Neural cell (in vitro differentiated cells): Measurements from ENCODE around the gene NKX2-3. TPM values are rescaled to one million over a fixed set of nuclear protein-coding genes. Genes with fewer than 3 reads are reported as not detected.

Experiments used
- H2AFZ ChIP-seq: fragments of 200-600, 300-800 bp; sonication (generic), shearing (Covaris generic); 2 replicates; pipeline ENCODE4 v1.6.0; 2014; ENCODE audit warnings: low read depth, mild to moderate bottlenecking, antibody characterized with exemption, low read length, moderate library complexity
- H3F3A ChIP-seq: fragments of 200-600 bp; shearing (Covaris generic); 2 replicates; pipeline ENCODE4 v1.6.1; 2016; ENCODE audit warnings: mild to moderate bottlenecking, moderate library complexity, mixed read lengths, antibody characterized with exemption, low read length; ENCODE audit not compliant: insufficient read depth, poor library complexity, severe bottlenecking
- H3K27ac ChIP-seq: fragments of 200-600, 300-800 bp; sonication (generic), shearing (Covaris generic); 2 replicates; pipeline ENCODE4 v1.5.1; 2014; ENCODE audit warnings: mild to moderate bottlenecking, low read length, moderate library complexity
- H3K27me3 ChIP-seq: fragments of 300-800, 200-600 bp; sonication (generic), shearing (Covaris generic); 2 replicates; pipeline ENCODE4 v1.6.0; 2014; ENCODE audit warnings: mild to moderate bottlenecking, low read depth, low read length, moderate library complexity; ENCODE audit not compliant: insufficient read depth
- H3K36me3 ChIP-seq: fragments of 300-800, 200-600 bp; sonication (generic), shearing (Covaris generic); 2 replicates; pipeline ENCODE4 v1.5.1; 2014; ENCODE audit warnings: mild to moderate bottlenecking, antibody characterized with exemption, low read length, moderate library complexity; ENCODE audit not compliant: insufficient read depth
- H3K4me2 ChIP-seq: fragments of 300-800, 200-600 bp; sonication (generic), shearing (Covaris generic); 2 replicates; pipeline ENCODE4 v1.6.0; 2014; ENCODE audit warnings: mild to moderate bottlenecking, low read length
- H3K4me3 ChIP-seq: fragments of 300-800, 200-600 bp; sonication (generic), shearing (Covaris generic); 2 replicates; pipeline ENCODE4 v1.5.1; 2014; ENCODE audit warnings: mild to moderate bottlenecking, low read length, moderate library complexity
- H3K79me2 ChIP-seq: fragments of 200-600 bp; shearing (Covaris generic); replicated peaks from 2 replicates; pipeline ENCODE4 v1.6.0; 2014; ENCODE audit warnings: mild to moderate bottlenecking, low read length, moderate library complexity; ENCODE audit not compliant: insufficient read depth
- H3K9ac ChIP-seq: fragments of 300-800, 200-600 bp; sonication (generic), shearing (Covaris generic); 2 replicates; pipeline ENCODE4 v1.6.1; 2016; ENCODE audit warnings: mild to moderate bottlenecking, low read length, mixed read lengths
- H3K9me2 ChIP-seq: fragments of 200-600 bp; shearing (Covaris generic); 2 replicates; pipeline ENCODE4 v1.6.1; 2016; ENCODE audit warnings: mild to moderate bottlenecking, low read length, mixed read lengths; ENCODE audit not compliant: insufficient read depth
- H3K9me3 ChIP-seq: fragments of 200-600, 300-800 bp; sonication (generic), shearing (Covaris generic); 2 replicates; pipeline ENCODE4 v1.6.1; 2016; ENCODE audit warnings: mild to moderate bottlenecking, mixed run types, low read length, moderate library complexity, mixed read lengths
- H4K20me1 ChIP-seq: fragments of 200-600 bp; shearing (Covaris generic); 2 replicates; pipeline ENCODE4 v1.6.1; 2016; ENCODE audit warnings: mild to moderate bottlenecking, mixed run types; ENCODE audit not compliant: insufficient read depth
- EZH2 ChIP-seq: fragments of 200-600, 300-800 bp; shearing (Covaris generic), sonication (generic); IDR thresholded peaks from 2 replicates; pipeline ENCODE4 v1.6.1; 2014; ENCODE audit warnings: antibody characterized with exemption, low read length, borderline replicate concordance, mild to moderate bottlenecking; ENCODE audit not compliant: insufficient read depth, poor library complexity, severe bottlenecking
- MXI1 ChIP-seq: fragments of 450-650 bp; conservative IDR thresholded peaks from 2 replicates; pipeline ENCODE4 v1.6.1; 2014; ENCODE audit warnings: antibody characterized with exemption, mild to moderate bottlenecking; ENCODE audit not compliant: poor library complexity, severe bottlenecking
- POLR2AphosphoS5 ChIP-seq: IDR thresholded peaks from 2 replicates; pipeline ENCODE4 v1.6.1; 2012
- RAD21 ChIP-seq: fragments of 450-650 bp; conservative IDR thresholded peaks from 2 replicates; pipeline ENCODE4 v1.6.1; 2014; ENCODE audit warnings: antibody characterized with exemption, mild to moderate bottlenecking, moderate library complexity
- SMC3 ChIP-seq: fragments of 450-650 bp; conservative IDR thresholded peaks from 2 replicates; pipeline ENCODE4 v1.6.1; 2014; ENCODE audit warnings: antibody characterized with exemption, mild to moderate bottlenecking, moderate library complexity; ENCODE audit not compliant: poor library complexity
- polyA plus RNA-seq: library from polyadenylated mRNA; depleted of rRNA; stranded (reverse); fragments of >200 nt; gene quantifications from 2 replicates; pipeline ENCODE4 v1.2.3, GENCODE V29; 2014
- TF ChIP-seq, protein P1 (sequence below): IDR thresholded peaks from 2 replicates; pipeline ENCODE4 v1.6.1; 2012; ENCODE audit warnings: borderline replicate concordance

The NKX2-3 gene
- polyA plus RNA-seq, 1 donor from 2014 or later: not detected

DNA sequence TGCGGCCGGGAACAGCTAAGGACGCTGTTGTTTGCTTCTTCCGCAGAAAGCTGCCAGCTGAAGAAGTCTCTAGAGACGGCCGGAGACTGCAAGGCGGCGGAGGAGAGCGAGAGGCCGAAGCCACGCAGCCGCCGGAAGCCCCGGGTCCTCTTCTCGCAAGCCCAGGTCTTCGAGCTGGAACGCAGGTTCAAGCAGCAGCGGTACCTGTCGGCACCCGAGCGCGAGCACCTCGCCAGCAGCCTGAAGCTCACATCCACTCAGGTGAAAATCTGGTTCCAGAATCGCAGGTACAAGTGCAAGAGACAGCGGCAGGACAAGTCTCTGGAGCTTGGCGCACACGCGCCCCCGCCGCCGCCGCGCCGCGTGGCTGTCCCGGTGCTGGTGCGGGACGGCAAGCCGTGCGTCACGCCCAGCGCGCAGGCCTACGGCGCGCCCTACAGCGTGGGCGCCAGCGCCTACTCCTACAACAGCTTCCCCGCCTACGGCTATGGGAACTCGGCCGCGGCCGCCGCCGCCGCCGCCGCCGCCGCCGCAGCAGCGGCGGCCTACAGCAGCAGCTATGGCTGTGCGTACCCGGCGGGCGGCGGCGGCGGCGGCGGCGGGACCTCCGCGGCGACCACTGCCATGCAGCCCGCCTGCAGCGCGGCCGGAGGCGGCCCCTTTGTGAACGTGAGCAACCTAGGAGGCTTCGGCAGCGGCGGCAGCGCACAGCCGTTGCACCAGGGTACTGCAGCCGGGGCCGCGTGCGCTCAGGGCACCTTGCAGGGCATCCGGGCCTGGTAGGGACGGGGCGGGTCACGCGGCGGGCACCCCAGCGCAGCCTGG, 2.4 kb downstream of the NKX2-3 start:
- no peak overlapping the region for H2AFZ ChIP-seq

DNA sequence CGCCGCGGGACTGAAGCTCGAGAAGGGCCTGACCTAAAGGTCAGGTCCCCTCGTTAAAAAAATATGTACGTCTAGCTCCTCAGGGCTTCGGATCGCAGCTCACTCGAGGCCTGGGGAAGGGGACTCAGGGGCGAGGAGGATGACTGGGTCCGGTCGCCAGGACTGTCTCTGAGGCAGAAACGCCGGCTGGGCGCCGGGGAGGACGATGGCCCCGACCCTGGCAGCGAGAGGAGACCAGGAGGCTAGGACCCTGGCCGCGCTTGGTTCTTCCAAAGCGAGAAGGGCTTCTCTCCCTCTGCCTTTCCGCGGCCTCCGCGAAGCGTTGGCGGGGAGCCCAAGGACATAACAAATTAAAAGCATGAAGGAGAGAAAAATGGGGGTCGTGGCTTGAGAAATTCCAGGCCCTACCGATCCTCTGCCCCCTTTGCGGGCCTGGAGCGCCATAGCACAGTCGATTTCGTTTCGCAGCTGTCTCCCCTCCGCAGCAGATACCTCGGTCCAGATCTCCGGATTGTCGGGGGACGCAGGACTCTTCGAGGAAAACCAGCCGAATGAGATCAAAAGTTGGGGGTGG, 3.1 kb downstream of the NKX2-3 start:
- H3K4me3 ChIP-seq: peak overlapping the region; percentile 56
- peak; percentile 42 for TF ChIP-seq EZH2
- TF ChIP-seq MXI1: no peak
- TF ChIP-seq RAD21: no peak
- H3K9me2 ChIP-seq: no peaks in the 10 kb centered on the region
- no peak overlapping the region for H3K27ac ChIP-seq
- no peak overlapping the region for H2AFZ ChIP-seq
- H3K9me3 ChIP-seq: no peaks in the 10 kb centered on the region
- H3K4me2 ChIP-seq: no peak overlapping the region
- H3K36me3 ChIP-seq: no peaks in the 10 kb centered on the region
- H3K27me3 ChIP-seq: peaks cover 98% of the 10 kb centered on the region
- no peak overlapping the region for H3K9ac ChIP-seq
- H3K79me2 ChIP-seq: no peaks in the 10 kb centered on the region
- H3F3A ChIP-seq: no peaks in the 10 kb centered on the region
- H4K20me1 ChIP-seq: no peaks in the 10 kb centered on the region

More for the DNA sequence above, 2.4 kb downstream of the NKX2-3 start:
- TF ChIP-seq, protein P1, sequence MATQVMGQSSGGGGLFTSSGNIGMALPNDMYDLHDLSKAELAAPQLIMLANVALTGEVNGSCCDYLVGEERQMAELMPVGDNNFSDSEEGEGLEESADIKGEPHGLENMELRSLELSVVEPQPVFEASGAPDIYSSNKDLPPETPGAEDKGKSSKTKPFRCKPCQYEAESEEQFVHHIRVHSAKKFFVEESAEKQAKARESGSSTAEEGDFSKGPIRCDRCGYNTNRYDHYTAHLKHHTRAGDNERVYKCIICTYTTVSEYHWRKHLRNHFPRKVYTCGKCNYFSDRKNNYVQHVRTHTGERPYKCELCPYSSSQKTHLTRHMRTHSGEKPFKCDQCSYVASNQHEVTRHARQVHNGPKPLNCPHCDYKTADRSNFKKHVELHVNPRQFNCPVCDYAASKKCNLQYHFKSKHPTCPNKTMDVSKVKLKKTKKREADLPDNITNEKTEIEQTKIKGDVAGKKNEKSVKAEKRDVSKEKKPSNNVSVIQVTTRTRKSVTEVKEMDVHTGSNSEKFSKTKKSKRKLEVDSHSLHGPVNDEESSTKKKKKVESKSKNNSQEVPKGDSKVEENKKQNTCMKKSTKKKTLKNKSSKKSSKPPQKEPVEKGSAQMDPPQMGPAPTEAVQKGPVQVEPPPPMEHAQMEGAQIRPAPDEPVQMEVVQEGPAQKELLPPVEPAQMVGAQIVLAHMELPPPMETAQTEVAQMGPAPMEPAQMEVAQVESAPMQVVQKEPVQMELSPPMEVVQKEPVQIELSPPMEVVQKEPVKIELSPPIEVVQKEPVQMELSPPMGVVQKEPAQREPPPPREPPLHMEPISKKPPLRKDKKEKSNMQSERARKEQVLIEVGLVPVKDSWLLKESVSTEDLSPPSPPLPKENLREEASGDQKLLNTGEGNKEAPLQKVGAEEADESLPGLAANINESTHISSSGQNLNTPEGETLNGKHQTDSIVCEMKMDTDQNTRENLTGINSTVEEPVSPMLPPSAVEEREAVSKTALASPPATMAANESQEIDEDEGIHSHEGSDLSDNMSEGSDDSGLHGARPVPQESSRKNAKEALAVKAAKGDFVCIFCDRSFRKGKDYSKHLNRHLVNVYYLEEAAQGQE: no peak
- TF ChIP-seq SMC3 (no peak), EZH2 (peak; percentile 4), MXI1 (peak; percentile 24), POLR2AphosphoS5 (peak; percentile 21), RAD21 (no peak)
- no peaks in the 10 kb centered on the region for H3K79me2 ChIP-seq
- H3K4me2 ChIP-seq: no peak overlapping the region
- H3F3A ChIP-seq: no peaks in the 10 kb centered on the region
- H3K9me3 ChIP-seq: no peaks in the 10 kb centered on the region
- H3K4me3 ChIP-seq: peak overlapping the region; percentile 60
- H3K9me2 ChIP-seq: no peaks in the 10 kb centered on the region
- H3K27ac ChIP-seq: no peak overlapping the region
- H4K20me1 ChIP-seq: no peaks in the 10 kb centered on the region
- H3K9ac ChIP-seq: peak overlapping the region; percentile 12
- peaks cover 98% of the 10 kb centered on the region for H3K27me3 ChIP-seq
- no peaks in the 10 kb centered on the region for H3K36me3 ChIP-seq

DNA sequence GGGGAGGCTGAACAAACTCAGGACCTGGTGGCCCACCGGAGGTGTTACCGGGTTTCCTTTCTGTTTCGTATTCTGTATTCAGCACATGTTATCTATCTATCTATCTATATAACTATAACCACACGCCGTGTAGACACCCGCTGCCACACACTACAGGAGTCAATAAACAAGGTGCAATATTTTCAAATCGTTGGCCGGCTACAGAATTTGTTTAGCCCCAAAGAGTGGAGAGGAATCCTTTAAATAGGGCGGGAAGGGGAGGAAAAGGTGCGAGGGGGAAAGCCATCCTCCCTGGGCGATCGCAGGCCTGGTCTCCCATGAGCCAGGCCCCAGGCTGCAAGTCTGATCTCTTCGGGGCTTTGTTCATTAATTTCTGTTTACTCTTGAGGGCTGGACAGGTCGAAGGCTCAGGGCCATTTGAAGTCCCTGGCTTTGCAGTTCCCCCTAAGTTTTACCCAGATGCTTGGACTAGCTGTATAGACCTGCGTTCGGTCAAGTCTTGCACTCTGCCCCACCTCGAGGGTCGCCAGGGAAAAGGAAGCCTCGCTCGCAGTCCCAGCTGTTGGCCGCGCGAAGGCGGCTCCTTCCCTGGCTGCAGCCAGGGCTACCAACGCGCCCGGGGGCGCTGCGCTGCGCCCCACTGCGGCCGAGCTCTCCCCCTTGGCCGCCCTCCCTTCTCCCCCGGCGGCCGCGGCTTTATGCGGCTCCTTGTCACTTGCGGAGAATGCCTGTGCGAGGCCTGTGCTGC, 3.8 kb downstream of the NKX2-3 start:
- H2AFZ ChIP-seq: no peak overlapping the region
- TF ChIP-seq SMC3 (no peak), EZH2 (peak; percentile 74)
- no peaks in the 10 kb centered on the region for H3K9me3 ChIP-seq
- no peaks in the 10 kb centered on the region for H3K9me2 ChIP-seq
- no peaks in the 10 kb centered on the region for H3K79me2 ChIP-seq
- peaks cover 98% of the 10 kb centered on the region for H3K27me3 ChIP-seq
- H3K4me2 ChIP-seq: no peak overlapping the region
- no peaks in the 10 kb centered on the region for H3K36me3 ChIP-seq
- no peaks in the 10 kb centered on the region for H4K20me1 ChIP-seq
- no peak overlapping the region for H3K9ac ChIP-seq
- H3K4me3 ChIP-seq: peak overlapping the region; percentile 51
- H3F3A ChIP-seq: no peaks in the 10 kb centered on the region
- no peak overlapping the region for H3K27ac ChIP-seq
